Measurements from ENCODE around the gene ZNF800.

- TF ChIP-seq PATZ1 (CRISPR knock-in tag; IDR thresholded peaks at IDR 0.05; ENCODE audit: borderline replicate concordance) (no peak), PPARA (CRISPR knock-in tag; IDR thresholded peaks at IDR 0.05; ENCODE audit: borderline replicate concordance) (no peak), ZFP3 (CRISPR knock-in tag; IDR thresholded peaks at IDR 0.05) (no peak), CREB5 (CRISPR knock-in tag; IDR thresholded peaks at IDR 0.05; ENCODE audit: low read depth) (no peak), TOX (CRISPR knock-in tag; IDR thresholded peaks at IDR 0.05; ENCODE audit: borderline replicate concordance) (no peak), ESRRG (CRISPR knock-in tag; IDR thresholded peaks at IDR 0.05) (no peak), ARNTL (CRISPR knock-in tag; IDR thresholded peaks at IDR 0.05; ENCODE audit: borderline replicate concordance, low read depth) (no peak), SNAI2 (CRISPR knock-in tag; IDR thresholded peaks at IDR 0.05) (no peak), CSRNP3 (CRISPR knock-in tag; IDR thresholded peaks at IDR 0.05) (no peak), ZC3H10 (CRISPR knock-in tag; IDR thresholded peaks at IDR 0.05) (no peak), ZNF565 (CRISPR knock-in tag; conservative IDR thresholded peaks at IDR 0.05; ENCODE audit: low read depth) (no peak), RARB (CRISPR knock-in tag; IDR thresholded peaks at IDR 0.05) (no peak), CSDC2 (CRISPR knock-in tag; IDR thresholded peaks at IDR 0.05) (no peak)
Measured at GRCh38 chr7:127437837-127438236, 45.3 kb upstream of the ZNF800 start.
